CD4-positive, alpha-beta T cell treated with Interleukin-10 for 1 hour (primary cell): Measurements from ENCODE around the gene ZMAT5.

ENCODE experiments used
- DNase-seq: peaks from one replicate; pipeline ENCODE4 v3.0.0-alpha.2; 2020

Gene ZMAT5

DNA sequence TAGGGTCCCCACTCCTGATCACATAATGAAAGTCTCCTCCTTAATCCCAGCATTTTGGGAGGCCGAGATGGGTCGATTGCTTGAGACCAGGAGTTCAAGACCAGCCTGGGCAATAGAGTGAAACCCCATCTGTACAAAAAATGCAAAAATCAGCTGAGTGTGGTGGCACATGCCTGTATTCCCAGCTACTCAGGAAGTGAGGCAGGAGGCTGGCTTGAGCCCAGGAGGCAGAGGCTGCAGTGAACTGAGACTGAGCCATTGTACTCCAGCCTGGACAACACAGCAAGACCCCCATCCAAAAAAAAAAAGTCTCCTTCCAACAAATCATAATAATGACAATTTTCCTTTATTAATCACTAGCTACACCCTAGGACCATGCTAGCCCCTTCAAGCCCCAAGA, 15.1 kb downstream of the ZMAT5 start:
- no peak for DNase-seq

DNA sequence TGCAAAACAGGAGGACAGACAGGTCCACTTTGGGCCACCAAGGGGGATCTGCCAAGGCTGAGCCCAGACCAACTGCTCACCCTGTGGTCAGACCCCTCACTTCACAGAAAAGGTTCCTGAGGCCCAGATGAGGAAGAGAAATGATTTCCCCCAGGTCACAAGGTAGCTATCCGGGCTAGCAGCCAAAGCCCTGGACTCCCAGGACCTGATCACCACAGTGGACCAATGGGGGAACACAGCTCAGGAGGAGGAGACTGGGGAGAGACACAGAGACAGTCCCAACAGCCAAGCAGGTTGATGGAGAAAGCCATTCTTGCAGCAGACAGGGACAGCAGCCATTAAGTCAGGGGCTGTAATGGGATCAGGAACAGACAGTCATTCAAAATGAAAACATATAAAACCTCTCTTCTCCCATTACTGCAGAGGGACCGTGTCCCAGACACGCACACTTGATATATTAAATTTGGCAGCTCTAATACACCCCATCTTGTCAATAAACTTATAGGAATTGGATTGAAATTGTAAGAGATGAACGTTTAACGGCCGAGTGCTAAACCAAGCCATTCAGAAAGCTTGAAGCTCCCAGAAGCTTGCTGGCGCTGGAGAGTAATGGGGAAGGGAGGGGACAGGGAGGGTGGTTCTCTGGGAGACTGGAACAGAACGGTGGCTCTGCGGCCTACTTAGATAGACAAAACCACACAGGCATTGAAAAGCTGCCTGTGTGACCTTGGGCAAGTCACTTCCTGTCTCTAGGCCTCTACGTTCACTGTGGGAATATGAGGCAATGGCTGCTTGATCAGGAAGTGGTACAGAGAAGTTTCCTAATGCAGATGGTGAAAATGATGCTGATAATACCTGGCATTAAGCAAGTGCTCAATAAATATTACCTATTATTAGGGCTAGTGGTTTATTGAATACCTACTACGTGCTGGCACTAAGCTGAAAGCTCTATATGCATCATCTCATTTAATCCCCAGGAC, 16.0 kb downstream of the ZMAT5 start:
- DNase-seq: peak; percentile 47

DNA sequence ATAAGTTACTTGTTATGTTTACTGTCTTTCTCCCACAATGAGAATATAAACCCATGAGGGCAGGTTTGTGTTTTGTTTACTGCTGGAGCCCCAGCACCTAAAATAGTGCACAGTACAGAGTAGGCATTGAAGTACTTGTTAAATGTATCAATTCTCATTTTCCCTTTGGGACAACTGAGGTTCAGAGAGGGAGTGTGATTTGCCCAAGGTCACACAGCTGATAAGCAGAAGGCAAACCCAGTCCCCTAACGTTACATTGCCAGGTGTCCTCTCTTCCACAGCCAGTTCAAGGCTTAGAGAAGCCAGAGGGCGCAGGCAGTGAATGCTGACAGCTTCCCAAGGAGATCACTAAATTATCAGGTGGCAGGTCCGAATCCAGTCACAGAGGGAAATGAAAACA, 16.8 kb downstream of the ZMAT5 start:
- no peak for DNase-seq

DNA sequence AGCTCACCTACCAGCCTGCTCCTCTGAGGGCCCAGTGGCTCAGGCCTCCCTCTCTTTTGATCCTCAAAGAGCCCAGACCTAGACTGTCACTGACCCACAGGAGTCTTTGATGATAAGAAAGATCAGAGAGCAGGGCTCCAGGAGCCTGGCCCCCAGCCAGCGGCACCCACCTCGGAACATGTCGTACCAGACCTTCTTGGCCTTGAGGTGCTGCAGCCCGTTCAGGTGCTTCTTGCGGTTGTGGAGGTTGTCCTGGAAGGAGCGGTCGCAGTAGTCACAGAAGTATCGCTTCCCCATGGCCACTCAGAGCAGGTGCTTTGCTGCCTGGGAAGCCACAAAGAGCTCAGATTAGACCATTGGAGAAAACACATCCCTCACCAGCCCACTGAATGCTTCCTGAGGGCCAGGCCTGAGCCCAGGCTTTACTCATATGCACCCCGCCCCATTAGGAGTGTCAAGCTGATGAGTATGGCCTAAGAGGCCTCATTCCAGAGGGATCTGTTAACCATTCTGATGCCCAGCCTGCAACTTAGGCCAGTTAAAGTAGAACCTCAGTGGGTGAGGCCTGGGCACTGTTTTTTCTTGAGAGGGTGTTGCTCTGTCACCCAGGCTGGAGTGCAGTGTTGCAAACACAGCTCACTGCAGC, 18.4 kb downstream of the ZMAT5 start:
- no peak for DNase-seq

DNA sequence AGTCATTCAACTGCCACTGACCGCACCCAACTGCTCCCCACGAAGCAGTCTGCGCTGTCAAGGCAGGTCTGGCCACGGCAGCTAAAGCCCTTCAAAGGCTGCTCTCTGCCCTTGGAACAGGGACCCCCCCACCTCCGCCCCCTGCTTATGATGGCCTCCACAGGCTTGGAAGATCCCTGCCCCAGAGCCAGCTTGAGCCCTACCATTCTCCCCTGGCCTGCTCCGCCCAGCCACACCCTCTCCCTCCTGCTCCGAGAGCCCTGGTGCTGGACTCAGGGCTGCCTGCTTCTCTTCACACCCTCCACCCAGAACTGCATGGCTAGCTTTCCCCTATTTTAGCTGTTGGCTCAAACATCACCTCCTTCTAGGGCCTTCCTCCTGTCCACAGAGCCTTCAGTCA, 19.0 kb downstream of the ZMAT5 start:
- DNase-seq: no peak

DNA sequence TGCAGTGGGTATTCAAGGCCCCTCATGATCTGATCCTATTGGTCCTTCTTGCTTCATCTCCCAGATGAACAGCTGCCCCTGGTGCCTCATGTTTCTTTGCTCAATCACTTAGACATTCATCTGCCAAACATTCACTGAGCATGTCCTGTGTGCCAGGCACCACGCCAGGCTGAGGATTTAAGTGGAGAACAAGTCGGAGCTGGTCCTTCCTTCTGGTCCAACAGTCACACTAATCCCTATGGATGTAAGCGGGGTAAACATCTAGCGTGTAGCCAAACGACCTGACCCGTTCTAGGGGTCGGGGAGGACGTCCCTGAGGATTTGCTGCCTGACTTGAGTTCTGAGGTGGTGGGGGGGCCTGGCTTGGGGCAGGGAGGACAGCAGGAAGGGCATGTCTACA, 21.9 kb downstream of the ZMAT5 start:
- DNase-seq: no peak

DNA sequence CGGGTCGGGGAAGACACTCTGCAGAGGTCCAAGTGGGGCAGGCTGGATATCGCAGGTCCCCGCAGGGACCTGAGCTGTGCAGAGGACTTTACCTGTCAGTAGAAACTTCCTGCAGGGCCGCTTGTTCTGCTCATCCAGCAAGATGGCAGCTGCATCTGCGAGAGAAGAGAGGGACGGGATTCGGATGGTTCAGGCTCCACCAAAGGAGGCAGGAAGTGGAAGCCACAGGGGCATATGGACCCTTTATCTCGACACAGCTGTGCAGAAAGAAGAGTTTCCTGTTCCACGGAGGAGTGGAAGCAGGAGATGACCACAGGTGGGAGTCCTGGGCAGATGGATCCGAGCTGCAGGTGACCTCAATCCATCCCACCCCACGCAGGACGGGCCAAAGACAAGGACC, 24.5 kb downstream of the ZMAT5 start:
- no peak for DNase-seq

DNA sequence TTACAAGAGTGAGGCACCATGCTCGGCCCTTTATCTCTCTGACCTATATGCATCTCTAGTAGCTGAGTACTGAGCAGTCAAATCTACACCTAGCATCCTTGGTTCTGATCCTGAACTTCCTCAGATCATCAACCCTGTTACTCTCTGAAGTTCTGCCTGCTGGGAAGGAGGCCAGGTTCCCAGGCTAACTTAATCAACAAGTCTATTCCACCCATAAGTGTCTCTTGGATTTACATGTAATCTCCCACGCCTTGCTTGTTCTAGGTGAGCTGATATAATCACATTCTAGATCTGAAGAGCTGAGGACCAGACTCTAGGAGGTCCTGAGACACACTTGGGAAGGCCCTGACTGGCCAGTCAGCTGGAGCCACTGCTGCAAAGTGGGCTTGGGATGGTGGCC, 24.9 kb downstream of the ZMAT5 start:
- no peak for DNase-seq

DNA sequence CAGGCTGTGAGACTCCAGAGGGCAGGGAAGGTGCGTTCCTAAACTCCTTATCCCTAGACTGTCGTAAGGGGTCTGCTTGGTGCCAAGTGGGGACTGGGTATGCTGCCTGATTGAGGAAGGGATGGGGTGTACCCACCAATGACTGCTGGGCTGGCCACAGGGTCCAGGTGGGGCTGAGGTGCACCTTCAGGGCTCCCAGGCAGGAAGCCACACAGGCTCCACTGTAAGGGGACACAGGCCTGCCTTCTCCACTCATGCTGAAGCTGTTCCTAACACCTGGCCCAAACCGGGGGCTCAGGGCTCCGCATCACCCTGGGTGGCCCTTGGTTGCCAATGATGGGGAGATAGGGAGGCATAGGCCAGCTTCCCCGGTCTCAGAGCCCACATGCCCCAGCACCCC, 26.6 kb downstream of the ZMAT5 start:
- DNase-seq: no peak

DNA sequence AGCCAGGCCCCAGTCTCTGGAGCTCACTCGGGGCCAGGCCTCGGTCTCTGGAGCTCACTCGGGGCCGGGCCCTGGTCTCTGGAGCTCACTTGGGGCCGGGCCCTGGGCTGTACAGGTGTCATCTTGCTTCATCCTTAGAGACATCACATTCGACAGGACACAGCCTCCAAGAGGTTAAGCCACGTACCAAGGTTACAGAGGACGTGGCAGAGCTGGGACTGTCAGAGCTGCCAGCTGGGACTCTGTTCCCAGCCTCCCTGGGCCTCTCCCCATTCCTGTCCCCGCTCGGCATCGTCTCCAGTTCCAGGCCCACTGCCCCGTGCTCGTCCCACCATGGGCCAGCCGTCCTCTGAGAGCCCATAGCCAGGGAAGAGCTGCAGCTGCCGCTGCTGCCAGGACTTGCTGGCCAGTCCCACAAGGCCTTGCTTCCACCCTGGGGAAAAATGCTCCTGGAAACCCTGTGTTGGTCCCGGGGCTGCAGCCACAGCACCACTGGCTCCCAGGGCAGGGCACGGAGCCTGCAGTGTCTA, 27.4 kb downstream of the ZMAT5 start:
- DNase-seq: no peak

DNA sequence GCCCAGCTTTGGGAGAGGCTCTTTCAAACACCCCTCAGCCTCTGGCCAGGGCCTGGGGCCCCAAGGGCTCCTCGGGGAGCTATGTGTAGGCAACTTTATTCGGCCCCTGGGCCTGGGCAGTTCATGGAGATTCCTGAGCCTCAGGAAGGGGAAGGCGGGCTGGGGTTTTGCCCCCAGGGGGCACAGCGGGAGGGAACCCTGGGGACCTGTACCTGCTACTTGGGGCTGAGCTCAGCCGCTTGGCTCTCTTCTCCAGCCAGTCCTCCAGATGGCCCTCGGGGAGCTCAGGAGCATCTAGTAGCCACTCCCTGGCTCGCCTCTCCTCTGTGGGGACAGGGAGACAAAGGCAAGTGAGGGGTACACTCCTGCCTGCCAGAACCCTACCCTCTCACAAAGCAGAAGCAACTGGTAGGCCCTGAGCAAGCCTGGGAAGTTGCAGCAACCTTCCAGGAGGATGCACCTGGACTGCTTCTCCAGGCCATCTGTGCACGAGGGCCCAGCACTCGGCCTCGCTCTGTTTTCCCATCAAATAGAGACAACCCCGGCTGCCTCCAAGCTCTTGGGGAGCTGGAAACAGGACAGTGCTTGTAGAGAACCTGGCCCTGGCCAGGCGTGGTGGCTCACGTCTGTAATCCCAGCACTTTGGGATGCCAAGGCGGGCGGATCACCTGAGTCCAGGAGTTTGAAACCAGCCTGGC, 28.5 kb downstream of the ZMAT5 start:
- no peak for DNase-seq

DNA sequence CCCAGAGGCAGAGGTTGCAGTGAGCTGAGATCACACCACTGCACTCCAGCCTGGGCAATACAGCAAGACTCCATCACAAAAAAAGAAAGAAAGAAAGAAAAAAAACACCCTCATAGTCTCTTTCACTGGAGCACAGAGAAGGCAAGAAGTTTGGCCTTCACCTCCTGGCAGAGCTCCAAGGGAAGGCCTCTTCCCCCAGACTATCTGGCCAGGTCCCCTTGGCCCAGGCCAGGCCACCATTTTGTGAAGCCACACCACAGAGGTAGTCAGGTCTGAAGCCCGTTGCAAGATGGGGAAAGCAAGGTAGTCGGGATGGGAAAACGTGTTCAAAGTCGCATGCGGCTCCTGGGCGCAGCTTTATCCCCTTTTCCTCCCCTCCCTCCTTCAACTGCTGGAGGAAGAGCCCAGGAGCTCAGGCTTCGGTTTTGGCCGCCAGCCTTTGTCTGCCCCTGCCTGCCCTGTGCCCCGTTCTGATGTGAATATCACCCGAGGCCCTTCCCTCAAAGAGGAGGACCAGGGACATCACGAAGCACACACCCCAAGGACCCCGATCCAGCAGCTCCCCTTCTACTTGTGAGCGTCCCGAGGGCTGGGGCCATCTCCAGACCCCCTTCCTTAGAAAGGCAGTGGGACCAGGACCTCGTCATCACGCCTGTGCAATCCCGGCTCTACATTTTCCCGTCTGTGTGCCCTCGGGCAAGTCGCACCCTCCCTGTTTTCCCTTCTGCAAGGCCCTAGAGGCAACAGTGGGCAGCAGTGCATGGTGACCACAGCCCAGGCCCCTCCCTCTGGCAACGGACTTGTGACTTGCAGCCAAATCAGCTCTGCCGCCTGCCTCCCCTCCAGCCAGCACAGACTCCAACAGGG, 29.3 kb downstream of the ZMAT5 start:
- no peak for DNase-seq

DNA sequence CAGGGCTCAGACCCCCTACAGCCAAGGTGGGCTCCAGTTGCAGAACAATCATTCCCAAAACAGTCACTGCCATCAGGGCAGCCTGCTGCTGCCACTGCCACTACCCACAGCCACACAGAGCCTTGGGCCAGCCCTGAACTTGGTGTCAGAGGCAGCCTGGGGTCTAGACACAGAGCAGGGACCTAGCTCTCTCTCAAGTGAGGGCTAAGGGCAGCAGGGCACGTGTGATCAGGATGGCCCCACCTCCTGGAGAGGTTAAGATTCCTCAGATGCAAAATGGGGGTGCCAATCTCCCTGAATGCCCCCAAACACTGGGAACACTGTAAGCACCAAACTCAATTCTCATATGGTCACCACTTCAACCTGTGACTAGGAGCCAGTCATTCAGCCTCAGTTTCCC, 31.4 kb downstream of the ZMAT5 start:
- DNase-seq: no peak

DNA sequence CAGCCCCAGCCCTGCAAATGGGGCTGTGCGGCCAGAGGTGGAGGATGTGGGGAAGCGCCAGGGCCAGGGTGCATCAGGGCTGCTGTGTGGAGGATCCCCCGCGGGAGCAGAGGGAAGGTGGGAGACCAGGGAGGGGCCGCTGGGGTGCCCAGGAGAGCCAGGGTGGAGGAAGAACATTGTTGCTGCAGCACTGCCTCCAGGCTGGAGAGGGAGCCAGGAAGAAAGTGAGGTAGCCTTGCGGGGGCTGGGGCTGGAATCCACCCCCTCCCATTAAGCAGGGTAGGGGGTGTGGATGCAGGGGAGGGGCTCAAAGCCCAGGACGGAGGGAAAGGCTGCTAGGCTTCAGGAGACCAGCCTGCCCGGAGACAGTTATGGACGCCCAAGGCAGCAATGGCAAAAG, 32.0 kb downstream of the ZMAT5 start:
- DNase-seq: no peak

DNA sequence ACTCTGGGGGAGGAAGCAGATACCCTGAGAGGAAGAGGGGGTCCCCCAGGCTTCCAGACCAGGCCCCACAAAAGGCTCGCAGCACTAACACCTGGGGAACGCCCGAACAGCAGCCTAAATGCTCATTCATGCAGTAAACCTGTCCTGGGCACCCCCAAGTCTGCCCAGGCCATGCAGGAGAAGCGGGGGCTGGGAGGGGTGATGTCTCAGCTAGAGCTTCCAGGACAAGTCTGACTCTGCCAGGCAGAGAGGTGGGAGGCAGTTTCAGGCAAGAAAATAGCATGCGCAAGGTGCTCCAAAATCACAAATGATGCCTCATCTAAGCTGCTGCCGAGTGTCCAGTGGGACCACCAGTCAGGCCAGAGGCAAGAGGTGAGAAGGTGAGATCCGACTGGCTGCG, 32.4 kb downstream of the ZMAT5 start:
- no peak for DNase-seq

DNA sequence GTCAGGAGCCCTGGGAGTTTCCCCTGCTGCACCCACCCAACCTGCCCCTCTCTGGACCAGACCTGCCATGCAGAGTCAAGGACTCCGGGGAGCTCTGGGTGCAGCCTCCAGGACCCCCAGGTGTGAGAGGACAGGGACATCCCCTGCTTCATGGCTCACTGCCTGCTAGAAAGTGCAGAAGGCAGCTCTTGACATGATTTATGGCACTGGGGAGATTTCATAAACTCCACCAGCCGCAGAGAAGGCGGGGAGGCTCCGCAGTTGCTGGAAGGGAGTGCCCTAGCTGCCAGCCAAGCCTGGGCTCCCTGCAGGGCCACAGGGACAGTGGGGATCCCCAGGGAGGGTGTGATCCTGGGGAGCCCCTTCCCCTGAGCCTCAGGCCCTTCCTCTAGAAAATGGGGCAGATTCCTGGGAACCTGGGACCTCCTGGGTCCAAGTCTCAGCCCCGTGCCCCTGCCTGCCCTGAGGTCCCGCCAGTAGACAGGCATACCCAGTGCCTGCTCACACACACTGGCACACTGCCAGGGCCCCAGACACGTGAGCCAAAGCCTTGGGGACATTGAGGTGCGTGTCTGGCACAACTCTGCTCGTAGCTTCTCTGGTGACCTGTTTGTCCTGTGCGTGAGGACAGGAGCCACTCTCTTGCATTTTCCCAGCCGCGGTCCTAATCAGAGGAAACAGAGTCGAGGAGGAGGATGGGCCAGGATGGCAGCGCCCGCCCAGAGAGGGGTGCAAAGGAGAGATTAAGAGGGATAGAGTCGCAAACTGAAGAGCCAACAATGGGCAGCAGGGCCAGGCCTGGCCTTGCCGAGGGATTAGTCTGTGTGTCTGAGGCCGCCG, 33.2 kb downstream of the ZMAT5 start:
- no peak for DNase-seq

DNA sequence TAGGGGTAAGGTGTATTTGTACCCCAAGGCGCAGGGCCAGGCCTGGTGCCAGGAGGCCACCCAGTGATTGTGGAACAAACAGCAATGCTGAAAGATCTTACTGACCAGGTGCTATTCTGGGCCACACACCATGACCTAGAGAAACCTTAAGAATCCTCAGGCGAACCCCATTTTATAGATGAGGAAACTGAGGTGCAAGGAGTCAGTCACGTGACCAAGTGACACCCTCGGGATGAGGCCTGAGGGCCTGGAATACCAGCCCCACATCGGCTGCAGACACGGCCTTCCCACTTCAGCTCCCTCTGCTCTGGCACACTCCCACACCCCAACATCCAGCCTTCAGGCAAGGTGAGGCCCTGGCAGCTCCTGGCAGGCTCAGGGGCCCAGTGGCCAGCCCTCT, 33.9 kb downstream of the ZMAT5 start:
- DNase-seq: no peak

DNA sequence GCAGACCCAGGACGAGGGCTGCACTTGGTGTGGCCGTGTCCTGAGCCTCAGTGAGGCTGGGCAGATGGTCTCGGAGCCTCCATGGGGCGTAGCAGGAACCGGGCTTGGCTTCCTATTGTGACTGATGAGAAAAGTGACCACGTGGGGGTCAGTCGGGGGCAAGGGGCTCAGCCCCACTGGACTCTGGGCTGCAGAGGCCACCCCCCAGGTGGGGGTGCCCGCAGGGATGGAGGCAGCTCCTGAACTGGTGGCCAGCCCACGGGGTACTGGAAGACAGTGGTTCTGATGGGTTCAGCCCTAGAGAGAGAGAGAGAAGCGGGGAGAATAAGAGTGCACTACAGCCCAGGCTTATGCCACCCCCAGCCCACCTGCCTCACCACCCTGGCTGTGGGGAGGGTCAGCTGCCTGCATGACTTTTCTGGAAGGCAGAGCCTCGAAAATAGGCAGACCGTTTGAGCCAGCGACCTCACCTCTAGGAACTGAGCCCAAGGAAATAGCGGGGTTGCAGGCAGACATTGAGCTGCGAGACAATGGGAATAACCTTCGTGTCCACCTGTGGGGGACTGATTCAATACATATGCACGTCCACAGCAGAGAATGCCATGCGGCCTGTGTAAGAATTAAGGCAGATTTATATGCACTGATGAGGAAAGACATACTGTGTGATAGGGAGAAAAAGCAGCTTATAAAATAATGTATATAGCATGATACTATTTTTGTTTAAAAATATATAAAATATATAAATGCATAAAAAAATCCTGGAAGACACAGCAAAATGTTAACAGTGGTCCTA, 35.6 kb downstream of the ZMAT5 start:
- DNase-seq: no peak

DNA sequence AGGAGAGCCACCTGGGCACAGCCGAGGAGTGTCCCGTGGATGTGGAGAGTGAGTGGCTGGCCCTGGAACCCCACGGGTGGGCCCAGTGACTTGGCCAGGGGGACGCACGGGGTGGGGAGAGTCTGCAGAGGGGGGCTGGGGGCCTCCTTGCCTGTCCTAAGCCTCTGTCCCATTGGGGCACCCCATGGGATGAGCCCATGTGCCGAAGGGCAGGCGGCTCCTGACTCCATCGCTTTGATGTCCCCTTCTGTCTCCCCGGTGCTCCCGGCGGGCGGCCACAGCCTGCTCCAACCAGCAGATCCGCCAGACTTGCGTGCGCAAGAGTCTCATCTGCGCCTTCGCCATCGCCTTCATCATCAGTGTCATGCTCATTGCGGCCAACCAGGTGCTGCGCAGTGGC, 37.6 kb downstream of the ZMAT5 start:
- DNase-seq: no peak

DNA sequence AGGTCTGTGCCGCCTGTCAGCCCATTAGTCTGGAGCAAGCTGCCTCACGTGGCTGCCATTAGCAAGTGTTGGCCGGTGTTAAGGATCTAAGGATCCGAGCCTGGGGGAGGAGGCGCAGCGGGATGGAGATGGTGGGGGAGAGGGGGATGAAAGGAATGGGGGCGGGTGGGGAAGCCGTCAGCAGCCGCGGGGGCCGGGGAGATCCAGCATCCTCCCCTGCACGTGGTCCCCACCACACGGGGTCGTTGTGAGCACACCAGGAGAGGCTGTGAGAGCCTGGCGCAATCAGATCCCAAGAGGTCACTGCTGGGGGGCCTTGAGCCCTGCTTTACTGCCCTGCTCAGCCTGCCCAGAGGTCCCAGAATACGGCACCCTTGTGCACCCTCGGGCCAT, 39.7 kb downstream of the ZMAT5 start:
- DNase-seq: no peak
